GM21528 (cell line): ENCODE data around the gene RIN3.
"Not testable (repeated sequence)": the region's sequence is repeated elsewhere in the genome, so short reads cannot be mapped to it uniquely, and the experiment has no call there.

Experiments
- ATAC-seq: cut with Tn5 transposase; IDR thresholded peaks from one replicate; pipeline ENCODE4 v1.9.1; 2021; ENCODE audit warnings: mild to moderate bottlenecking, moderate library complexity; ENCODE audit not compliant: unreplicated experiment, low FRiP score

RIN3 gene

DNA sequence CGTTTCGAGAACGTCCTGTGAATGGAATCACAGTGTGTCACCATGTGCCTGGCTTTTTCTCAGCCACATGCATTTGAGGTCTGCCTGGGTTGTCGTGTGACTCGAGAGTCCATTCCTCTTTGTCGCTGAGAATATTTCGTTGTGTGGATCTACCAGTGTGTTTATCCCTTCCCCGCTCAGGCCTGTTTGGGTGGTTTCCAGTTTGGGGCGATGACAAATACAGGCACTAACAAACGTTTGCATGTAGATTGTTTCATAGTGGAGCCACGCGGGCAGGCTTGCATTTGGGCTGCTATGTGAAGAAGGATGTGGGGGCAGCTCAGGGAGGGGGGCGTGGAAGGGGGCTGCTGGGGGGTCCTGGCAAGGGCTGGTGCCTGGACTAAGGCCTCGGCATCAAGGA is 14.1 kb downstream of the RIN3 start:
- no peak for ATAC-seq

- no peak for ATAC-seq
Measured at GRCh38 chr14:92528486-92529100, 15.0 kb downstream of the RIN3 start.

- ATAC-seq: no peak
Measured at GRCh38 chr14:92529903-92530302, 16.3 kb downstream of the RIN3 start.

- ATAC-seq: no peak
Measured at GRCh38 chr14:92531106-92531873, 17.7 kb downstream of the RIN3 start.

DNA sequence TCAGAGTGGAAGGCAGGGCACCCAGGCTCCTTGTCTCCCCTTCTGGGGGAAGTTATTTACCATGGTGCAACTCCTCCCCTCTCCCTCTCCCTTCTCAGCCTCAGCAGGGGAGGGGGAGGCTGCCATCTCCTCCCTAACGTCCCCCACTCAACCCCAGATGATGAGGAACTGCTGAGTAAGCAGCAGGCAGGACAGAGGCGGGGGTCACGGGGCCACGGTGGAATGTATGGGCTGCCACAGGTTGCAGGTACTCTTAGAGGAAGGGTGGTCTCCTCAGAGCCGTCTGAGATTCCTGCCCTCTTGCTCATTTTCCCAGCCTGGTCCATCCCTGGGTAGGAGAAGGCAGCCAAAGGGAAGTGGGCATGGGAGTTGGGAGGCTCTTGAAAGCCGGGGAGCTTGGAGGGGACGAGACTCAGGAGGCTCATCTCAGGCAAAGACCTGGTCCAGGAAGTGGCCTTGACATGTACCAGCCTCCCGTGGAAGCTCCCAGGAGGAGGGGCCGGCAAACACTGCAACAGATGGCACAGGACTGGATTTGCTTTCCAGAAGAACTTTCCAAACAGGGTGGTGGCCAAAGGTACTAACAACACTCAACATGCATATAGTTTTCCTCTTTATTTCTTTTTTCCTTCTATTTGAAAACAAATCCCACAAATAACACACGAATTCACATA is 19.0 kb downstream of the RIN3 start:
- ATAC-seq: no peak

DNA sequence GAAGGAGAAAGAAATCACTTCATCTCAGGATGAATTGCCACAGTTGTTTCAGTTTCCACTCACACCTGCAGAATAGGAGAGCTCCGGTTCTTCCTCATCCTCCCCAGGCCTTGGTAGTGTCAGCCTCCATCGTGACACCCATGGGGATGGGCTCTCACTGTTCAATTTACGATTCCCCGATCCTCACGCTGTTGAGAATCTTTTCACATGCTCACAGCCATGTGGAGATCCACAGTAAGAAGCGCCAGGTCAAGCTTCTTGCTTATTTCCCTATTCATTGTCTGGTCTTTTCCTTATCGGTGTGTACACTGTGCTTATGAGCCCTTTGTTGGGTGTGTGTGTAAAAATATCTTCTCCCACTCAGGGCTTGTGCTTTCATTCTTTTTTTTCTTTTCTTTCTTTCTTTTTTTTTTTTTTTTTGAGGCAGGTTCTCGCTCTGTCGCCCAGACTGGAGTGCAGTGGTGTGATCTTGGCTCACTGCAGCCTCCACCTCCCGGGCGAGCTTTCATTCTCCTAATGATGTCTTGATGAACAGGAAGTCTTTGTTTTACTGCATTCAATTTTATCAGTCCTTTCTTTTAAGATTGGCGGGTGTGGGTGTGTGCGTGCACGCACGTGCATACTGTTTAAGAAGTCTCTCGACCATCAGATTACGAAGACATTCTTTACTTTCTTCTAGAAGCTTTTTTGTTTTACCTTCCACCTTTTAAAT is 21.5 kb downstream of the RIN3 start:
- no peak for ATAC-seq

GRCh38 chr14:92536231-92536630 is 22.6 kb downstream of the RIN3 start:
- not testable (repeated sequence) for ATAC-seq

- peak; percentile 84 for ATAC-seq
Measured at GRCh38 chr14:92538412-92538985, 24.9 kb downstream of the RIN3 start.

- no peak for ATAC-seq
Measured at GRCh38 chr14:92539419-92539818, 25.8 kb downstream of the RIN3 start.

DNA sequence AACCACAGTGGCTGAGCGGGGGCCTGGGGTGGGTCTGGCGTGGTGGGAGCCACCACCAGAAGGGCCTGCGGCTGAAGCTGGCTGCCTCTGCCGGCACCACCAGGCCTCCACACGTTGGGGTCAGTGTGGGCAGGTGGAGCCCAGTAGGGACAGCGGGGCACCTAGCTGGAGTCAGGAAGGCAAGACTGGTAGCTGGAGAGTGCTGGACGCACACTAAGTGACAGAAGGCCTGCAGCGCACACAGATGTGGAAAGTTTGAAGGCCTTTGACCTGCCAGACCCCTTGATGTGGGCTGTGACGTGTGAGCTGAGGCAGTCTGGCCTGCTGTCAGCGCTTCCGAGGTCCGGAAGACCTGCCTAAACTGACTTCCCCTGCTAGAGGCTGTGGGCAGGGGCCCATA is 26.3 kb downstream of the RIN3 start:
- ATAC-seq: no peak

DNA sequence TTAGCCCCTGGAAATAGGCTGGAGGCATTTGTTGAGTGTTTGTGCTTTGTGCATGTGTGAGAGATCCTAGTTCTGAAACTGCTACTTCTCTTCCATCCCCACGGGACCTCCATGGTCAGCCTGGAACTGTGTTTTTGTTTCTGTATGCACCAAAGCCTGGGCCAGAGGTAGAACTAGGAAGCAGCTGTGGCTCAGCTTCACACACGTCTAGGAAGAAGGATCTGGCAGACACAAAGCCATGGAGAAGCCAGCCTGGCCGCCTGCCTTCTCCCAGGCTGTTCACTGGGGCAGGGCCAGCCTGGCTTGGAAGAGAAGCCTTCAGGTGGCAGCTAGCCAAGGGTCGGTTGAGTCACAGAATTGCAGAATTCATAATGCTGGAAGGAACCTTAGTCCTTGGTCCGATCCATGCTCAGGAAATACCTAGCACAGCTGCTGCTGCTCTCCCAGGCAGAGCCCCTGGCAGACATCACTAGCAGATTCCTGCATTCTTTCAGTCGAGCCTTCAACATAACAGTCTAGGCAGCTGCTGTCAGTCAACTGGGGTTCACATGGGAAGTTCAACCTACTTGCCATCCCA is 27.0 kb downstream of the RIN3 start:
- ATAC-seq: no peak

DNA sequence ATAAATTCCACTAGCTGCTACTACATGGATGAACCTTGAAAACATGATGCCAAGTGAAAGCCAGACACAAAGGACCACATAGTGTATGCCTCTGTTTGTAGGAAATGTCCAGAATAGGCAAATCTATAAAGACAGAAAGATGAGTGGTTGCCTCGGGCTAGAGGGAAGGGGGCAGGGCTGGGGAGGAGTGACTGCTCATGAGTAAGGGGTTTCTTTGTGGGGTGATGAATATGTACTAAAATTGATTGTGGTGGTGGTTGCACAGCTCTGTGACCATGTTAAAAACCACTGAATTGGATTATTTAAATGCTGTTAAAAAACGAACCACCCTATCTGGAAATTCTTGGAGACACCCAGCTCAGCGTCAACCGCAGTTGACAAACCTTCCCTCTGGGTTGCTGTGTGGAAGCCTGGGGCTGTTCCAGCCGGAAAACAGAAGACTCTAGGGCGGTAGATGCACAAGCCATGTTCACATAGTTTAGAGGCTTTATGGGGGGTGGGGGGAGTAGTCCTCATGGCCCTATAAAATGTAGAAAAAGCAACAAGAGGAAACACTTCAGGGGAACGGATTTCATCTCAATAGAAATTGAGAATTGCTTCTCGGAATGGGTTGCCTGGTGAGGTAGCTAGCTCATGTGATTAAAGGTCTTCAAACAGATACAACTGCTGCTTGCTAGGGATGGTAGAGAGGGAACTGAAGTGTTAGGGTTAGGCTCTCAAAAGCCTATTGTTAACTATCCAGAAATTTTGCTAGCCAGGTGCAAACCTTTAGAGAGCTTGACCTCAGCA is 29.4 kb downstream of the RIN3 start:
- ATAC-seq: no peak

DNA sequence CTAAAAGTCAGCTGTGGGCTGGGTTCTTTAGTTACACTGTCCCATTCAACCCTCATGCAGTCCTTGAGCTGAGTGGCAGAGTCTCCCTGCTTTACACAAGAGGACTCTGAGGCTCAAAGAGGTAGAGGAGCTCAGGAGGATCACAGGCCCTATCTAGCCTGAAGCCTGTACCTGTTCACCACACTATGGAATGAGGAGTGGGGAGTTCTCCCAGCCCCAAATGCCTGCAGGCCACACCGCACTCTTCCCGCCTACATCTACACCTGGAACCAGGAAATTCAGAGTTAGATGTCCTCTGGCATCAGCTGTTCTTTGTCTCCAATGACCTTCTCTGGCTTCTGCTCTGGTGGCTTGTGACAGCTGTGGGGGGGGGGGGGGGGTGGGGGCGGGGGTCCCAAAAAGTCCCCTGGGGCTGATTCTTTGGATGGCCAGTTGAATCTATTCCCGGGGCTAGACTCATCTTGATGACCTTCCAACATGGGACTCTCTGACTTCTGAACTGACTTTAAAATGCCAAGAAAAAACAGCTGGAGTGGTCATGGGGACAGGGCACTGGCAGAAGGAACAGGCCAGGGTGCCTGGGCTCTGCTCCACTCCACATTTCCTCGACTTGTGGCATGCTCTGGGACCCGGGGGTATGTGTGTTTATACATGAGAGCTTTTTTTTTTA is 30.6 kb downstream of the RIN3 start:
- ATAC-seq: no peak

DNA sequence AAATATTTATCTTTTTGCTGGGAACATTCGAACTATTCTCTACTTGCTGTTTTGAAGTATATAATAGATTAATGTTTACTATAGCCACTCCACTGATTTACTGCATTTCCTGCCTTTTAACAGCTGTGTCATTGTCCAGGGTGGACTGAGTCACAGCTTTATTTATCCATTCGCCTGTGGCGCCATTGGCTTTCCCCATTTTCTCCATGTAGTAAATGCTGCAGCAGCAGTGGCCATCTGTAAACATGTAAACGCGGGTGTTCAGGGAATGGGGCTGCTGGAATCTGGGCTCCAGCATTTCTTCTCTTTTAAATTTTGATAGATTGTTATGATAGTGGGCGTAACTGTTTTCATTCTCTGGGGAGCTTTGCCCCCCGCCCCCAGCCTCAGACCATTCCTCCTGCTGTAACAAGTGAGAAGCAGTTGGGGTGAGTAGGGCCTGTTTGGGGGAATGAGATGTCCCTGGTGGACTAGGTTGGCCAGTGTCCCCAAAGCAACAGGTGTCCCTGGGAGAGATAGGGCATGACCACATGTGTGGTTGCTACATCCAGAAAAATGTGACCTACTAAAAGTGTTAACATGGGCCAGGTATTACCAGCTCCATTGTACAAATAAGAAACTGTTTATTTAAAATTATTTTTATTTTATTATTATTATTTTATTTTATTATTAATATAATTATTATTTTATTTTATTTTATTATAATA is 32.9 kb downstream of the RIN3 start:
- ATAC-seq: no peak

GRCh38 chr14:92549105-92549858 is 35.7 kb downstream of the RIN3 start:
- no peak for ATAC-seq

DNA sequence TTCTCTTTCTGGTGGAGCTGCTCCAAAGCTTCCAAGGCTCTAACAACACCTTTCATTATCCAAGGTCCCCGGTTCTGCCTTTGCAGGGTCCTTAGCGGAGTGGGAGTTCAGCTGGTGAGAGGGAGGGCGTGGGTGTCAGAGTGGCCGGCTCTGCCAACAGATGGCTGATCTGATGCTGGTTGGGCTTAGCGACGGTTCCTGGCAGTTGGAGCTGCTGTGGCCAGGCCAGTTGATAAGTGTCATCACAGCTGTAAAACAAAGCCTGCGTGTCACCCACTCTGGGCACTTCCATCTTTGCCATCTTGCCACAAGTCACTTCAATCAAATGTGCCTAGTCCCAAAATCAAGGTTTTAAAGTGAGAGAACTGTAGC is 36.3 kb downstream of the RIN3 start:
- ATAC-seq: no peak

- peak; percentile 83 for ATAC-seq
Measured at GRCh38 chr14:92551044-92551841, 37.7 kb downstream of the RIN3 start.
